A549 (cell line): ENCODE results near the gene SLC16A3. TPM values are rescaled to one million over a fixed set of nuclear protein-coding genes. Genes with fewer than 3 reads are reported as not detected.
A peak's percentile ranks its signal among the peaks of the same experiment; 100 is the strongest.

ENCODE experiments used
- ATAC-seq, 2 experiments: fragments of 200-7000 bp in 1 of 2; fragments of >200 bp in 1 of 2; cut with Nextera tagmentation in 1 of 2; cut with Tn5 transposase in 1 of 2; 3 replicates each; pipeline versions ENCODE4 v1.8.0 to v1.9.1; 2018 to 2020; ENCODE audit warnings: mild to moderate bottlenecking in 1 of 2, moderate library complexity in 1 of 2
- CTCF ChIA-PET: fragments of 300-600 bp; sonication (Branson Sonifier 250); formaldehyde crosslinking; extraction: SDS; loops from one replicate; lab custom pipeline; 2021; ENCODE audit warnings: antibody characterized with exemption, inconsistent platforms; lab: Yijun Ruan, JAX
- POLR2A ChIA-PET: fragments of 350-600 bp; formaldehyde crosslinking; extraction: SDS; loops from one replicate; lab custom pipeline; 2021; ENCODE audit warnings: antibody characterized with exemption, inconsistent platforms; lab: Yijun Ruan, JAX
- DNase-seq, 2 experiments: peaks; one replicate each; pipeline versions ENCODE4 v3.0.0 to v3.0.0-alpha.2; 2011 to 2016; ENCODE audit warnings: low read depth in 1 of 2, low spot score in 1 of 2
- FAIRE-seq: peaks from 2 replicates; lab custom pipeline; 2011; peaks lifted over from hg19 to GRCh38; lab: Jason Lieb, UNC
- H3K27ac ChIP-seq, 2 experiments: fragments of >200 bp; sonication (Bioruptor Twin); formaldehyde crosslinking; 3 replicates each; pipeline ENCODE4 v1.5.1; 2016 to 2017
- H3K4me1 ChIP-seq: fragments of >200 bp; sonication (Bioruptor Twin); formaldehyde crosslinking; 3 replicates; pipeline ENCODE4 v1.6.1; 2016
- H3K4me2 ChIP-seq: fragments of >200 bp; sonication (Bioruptor Twin); formaldehyde crosslinking; 3 replicates; pipeline ENCODE4 v1.6.1; 2016
- H3K4me3 ChIP-seq: fragments of >200 bp; sonication (Bioruptor Twin); formaldehyde crosslinking; 3 replicates; pipeline ENCODE4 v1.5.1; 2016
- H3K9me3 ChIP-seq: fragments of >200 bp; sonication (Bioruptor Twin); formaldehyde crosslinking; 3 replicates; pipeline ENCODE4 v1.6.1; 2016
- CHD2 ChIP-seq: fragments of 150-350 bp; IDR thresholded peaks from 2 replicates; pipeline ENCODE4 v1.6.1; 2014; ENCODE audit warnings: low read length; ENCODE audit not compliant: partially characterized antibody
- EHMT2 ChIP-seq: fragments of 200-600 bp; sonication (generic); IDR thresholded peaks from 2 replicates; pipeline ENCODE4 v1.6.1; 2016; ENCODE audit warnings: antibody characterized with exemption, low read depth, mild to moderate bottlenecking, moderate library complexity
- EP300 ChIP-seq, 2 experiments: fragments of >200 bp; sonication (Bioruptor Twin); formaldehyde crosslinking; IDR thresholded peaks; 2 replicates in 1 of 2; 3 replicates in 1 of 2; pipeline ENCODE4 v1.6.1; 2016 to 2017
- HOXA7 ChIP-seq: fragments of 250-450 bp; sonication (Bioruptor Pico); IDR thresholded peaks from 2 replicates; pipeline ENCODE4 v1.5.0; 2020; ENCODE audit warnings: mild to moderate bottlenecking, moderate library complexity
- HOXB13 ChIP-seq: fragments of 250-450 bp; sonication (Bioruptor Pico); IDR thresholded peaks from 2 replicates; pipeline ENCODE4 v1.5.0; 2020; ENCODE audit warnings: low read depth, mild to moderate bottlenecking, moderate library complexity
- JUN ChIP-seq, 2 experiments: fragments of >200 bp; sonication (Bioruptor Twin); formaldehyde crosslinking; IDR thresholded peaks; 2 replicates in 1 of 2; 3 replicates in 1 of 2; pipeline ENCODE4 v1.6.1; 2016 to 2017
- JUNB ChIP-seq: fragments of >200 bp; sonication (Bioruptor Twin); formaldehyde crosslinking; IDR thresholded peaks from 2 replicates; pipeline ENCODE4 v1.6.1; 2016
- KDM1A ChIP-seq: fragments of 200-600 bp; sonication (generic); IDR thresholded peaks from 2 replicates; pipeline ENCODE4 v1.6.1; 2016; ENCODE audit warnings: low read depth, mild to moderate bottlenecking
- RCOR1 ChIP-seq: fragments of 150-350 bp; IDR thresholded peaks from 2 replicates; pipeline ENCODE4 v1.6.1; 2014; ENCODE audit warnings: antibody characterized with exemption, low read length, low read depth
- ZC3H11A ChIP-seq: fragments of 450-650 bp; IDR thresholded peaks from 2 replicates; pipeline ENCODE4 v1.6.1; 2014; ENCODE audit warnings: antibody characterized with exemption, mild to moderate bottlenecking
- WGBS: methylation state at CpG from one replicate; pipeline ENCODE4 v1.1.6; 2017; ENCODE audit errors: missing lambda C conversion rate; 5-methylcytosine and 5-hydroxymethylcytosine counted together
- polyA plus RNA-seq, 4 experiments: library from polyadenylated mRNA; depleted of rRNA in 3 of 4; stranded (reverse); fragments of >200 nt; fragmentation: RNase III in 1 of 4; extraction: RNeasy Plus Mini Kit Qiagen cat#74134 plus additional on column Dnase treatment in 1 of 4; gene quantifications; 2 replicates in 3 of 4; 3 replicates in 1 of 4; pipeline ENCODE4 v1.2.3, GENCODE V29; 2011 to 2017
- TF ChIP-seq, protein P1 (sequence below): fragments of 250-450 bp; sonication (Bioruptor Pico); IDR thresholded peaks from 2 replicates; pipeline ENCODE4 v1.5.0; 2020; ENCODE audit warnings: low read depth, mild to moderate bottlenecking, moderate library complexity
- TF ChIP-seq, protein P2 (sequence below): fragments of >200 bp; sonication (Bioruptor Twin); formaldehyde crosslinking; IDR thresholded peaks from 2 replicates; pipeline ENCODE4 v1.6.1; 2016
- TF ChIP-seq, protein P3 (sequence below): fragments of >200 bp; sonication (Bioruptor Twin); formaldehyde crosslinking; IDR thresholded peaks from 3 replicates; pipeline ENCODE4 v1.6.1; 2016
- TF ChIP-seq, protein P4 (sequence below): IDR thresholded peaks from 2 replicates; pipeline ENCODE4 v1.6.1; 2012
- TF ChIP-seq, protein P5 (sequence below): fragments of >200 bp; sonication (Bioruptor Twin); formaldehyde crosslinking; IDR thresholded peaks from 3 replicates; pipeline ENCODE4 v1.5.1; 2016

The SLC16A3 gene
- polyA plus RNA-seq, 2 of the 4 experiments (the other 2 are of a cell fraction) = 28.6 to 90.9 TPM

DNA sequence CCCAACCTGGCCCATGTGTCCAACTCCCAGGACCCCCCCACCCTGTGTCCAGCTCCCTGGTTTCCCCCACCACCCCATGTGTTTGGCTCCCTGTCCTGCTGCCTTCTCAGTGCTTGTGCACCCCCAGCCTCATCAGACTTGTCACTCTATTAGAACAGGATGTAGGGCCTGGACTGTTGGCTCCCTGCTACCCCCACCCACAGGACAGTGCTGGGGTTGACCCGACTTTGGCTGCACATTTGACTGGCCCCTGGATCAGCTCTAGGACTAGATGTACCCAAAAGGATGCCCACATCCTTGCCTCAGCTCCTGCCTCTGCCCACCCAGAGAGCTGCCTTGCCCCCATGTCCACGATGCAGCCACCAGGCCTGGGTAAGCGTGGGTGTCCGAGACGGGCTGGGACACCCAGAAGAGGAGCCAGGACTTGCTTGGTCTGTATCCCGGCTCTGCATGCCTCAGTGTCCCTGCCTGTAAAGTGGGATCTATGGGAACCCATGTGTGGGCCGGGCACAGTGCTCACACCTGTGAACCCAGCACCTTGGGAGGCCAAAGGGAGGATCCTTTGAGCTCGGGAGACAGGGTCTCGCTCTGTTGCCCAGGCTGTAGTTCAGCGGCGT lies 14.7 kb upstream of the SLC16A3 start:
- CTCF ChIA-PET = interaction anchor here (1.0 to 4.8 kb wide), 8 partner anchors 9 to 184 kb away, joined by 3 to 38 read pairs (median 5); partner anchors contain the start of gene SLC16A3
- Histone ChIP-seq H3K4me2 (peak overlapping the region; percentile 93), H3K9me3 (no peaks in the 10 kb centered on the region), H3K4me1 (peaks cover 63% of the 10 kb centered on the region), H3K27ac (peak overlapping the region; percentile 95 to 96), H3K4me3 (no peak overlapping the region; the same call in 2 of the 3 replicates)
- TF ChIP-seq RCOR1 (no peak), KDM1A (no peak), HOXB13 (CRISPR knock-in tag) (no peak)
- TF ChIP-seq, protein P1, sequence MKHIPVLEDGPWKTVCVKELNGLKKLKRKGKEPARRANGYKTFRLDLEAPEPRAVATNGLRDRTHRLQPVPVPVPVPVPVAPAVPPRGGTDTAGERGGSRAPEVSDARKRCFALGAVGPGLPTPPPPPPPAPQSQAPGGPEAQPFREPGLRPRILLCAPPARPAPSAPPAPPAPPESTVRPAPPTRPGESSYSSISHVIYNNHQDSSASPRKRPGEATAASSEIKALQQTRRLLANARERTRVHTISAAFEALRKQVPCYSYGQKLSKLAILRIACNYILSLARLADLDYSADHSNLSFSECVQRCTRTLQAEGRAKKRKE = no peak
- TF ChIP-seq, protein P2, sequence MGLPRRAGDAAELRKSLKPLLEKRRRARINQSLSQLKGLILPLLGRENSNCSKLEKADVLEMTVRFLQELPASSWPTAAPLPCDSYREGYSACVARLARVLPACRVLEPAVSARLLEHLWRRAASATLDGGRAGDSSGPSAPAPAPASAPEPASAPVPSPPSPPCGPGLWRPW = no peak
- TF ChIP-seq, protein P3, sequence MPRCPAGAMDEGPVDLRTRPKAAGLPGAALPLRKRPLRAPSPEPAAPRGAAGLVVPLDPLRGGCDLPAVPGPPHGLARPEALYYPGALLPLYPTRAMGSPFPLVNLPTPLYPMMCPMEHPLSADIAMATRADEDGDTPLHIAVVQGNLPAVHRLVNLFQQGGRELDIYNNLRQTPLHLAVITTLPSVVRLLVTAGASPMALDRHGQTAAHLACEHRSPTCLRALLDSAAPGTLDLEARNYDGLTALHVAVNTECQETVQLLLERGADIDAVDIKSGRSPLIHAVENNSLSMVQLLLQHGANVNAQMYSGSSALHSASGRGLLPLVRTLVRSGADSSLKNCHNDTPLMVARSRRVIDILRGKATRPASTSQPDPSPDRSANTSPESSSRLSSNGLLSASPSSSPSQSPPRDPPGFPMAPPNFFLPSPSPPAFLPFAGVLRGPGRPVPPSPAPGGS = no peak
- no peak; a peak in 1 of 6 replicates for ATAC-seq
- POLR2A ChIA-PET = interaction anchor here (1.6 kb wide), 1 partner anchor 15 kb away, joined by 5 read pairs; the partner anchor contains the start of gene SLC16A3
- WGBS = 92% methylated on average over 10 of the region's 11 CpGs
- DNase-seq = no peak
- FAIRE-seq = no peak

DNA sequence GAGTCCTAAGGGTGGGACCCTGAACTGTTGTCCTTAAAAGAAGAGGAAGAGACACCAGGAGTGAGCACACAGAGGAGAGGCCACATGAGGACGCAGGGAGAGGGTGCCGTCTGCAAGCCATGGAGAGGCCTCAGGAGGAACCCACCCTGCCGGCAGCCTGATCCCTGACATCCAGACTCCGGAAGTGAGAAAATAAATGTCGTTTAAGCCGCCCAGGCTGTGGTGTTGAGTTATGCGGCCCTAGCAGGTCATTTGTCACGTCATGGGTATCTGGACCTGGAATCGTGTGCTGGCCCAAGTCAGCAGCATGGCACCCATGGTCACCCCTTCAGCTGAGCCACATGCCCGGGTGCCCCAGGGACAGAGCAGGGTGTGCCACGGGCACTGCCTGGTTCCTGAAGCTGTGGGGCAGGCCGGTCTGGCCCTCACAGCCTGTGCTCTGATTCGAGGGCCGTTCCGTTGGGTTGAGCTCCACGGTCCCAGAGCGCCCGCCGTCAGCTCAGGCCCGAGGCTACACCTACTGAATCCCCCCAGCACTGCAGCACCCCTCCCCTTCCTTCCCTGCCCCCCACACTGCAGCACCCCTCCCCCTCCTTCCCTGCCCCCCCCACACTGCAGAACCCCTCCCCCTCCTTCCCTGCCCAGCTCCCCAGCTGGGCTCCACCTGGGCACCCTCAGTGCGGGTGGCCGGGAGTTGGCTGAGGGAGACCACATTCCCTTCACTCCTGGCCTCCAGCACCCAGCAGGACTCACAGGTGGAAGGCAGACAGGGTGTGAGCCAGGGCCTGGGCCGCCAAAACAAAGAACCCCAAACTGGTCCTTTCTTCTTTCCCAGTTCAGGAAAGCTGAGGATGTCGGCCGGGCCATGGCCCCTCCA lies 13.5 kb upstream of the SLC16A3 start:
- peaks cover 63% of the 10 kb centered on the region for H3K4me1 ChIP-seq
- 84% methylated on average over 25 of the region's 25 CpGs for WGBS
- FAIRE-seq (no peak), ATAC-seq (no peak; a peak in 1 of 6 replicates), DNase-seq (peak; percentile 66 to 68)
- peak overlapping the region; percentile 63 for H3K4me2 ChIP-seq
- peak overlapping the region; percentile 96 for H3K27ac ChIP-seq
- ChIA-PET POLR2A (interaction anchor here (1.4 to 1.6 kb wide), 2 partner anchors 9 to 13 kb away, joined by 5 read pairs; partner anchors contain the start of gene SLC16A3), CTCF (interaction anchor here (1.0 to 4.8 kb wide), 7 partner anchors 10 to 185 kb away, joined by 3 to 38 read pairs (median 4); partner anchors contain the start of gene SLC16A3)
- no peak overlapping the region for H3K4me3 ChIP-seq
- TF ChIP-seq HOXA7 (CRISPR knock-in tag) (no peak), CHD2 (peak; percentile 24), JUN (IDR thresholded peaks at IDR 0.05) (peak in 1 of 2 experiments; percentile 35; a peak in 1 of 5 replicates)
- H3K9me3 ChIP-seq = no peaks in the 10 kb centered on the region

DNA sequence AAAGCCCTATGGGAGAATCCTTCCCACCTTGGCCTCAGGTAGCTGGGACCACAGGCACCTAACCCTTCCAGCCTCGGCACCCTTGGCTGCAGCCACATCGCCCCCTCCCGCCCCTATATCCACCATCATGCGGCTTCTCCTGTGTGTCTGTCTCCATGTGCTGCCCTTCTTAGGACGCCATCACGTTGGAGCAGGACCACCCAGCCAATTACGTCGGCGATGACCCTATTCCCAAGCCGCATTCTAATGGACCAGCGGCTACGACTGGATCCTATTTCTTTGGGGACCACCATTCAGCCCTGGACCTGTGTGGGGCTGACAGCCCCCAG lies 12.9 kb upstream of the SLC16A3 start:
- 97% methylated on average over 11 of the region's 12 CpGs for WGBS
- POLR2A ChIA-PET = interaction anchor here (1.4 kb wide), 1 partner anchor 10 kb away, joined by 5 read pairs; no protein-coding TSS in a partner anchor
- TF ChIP-seq, protein P4, sequence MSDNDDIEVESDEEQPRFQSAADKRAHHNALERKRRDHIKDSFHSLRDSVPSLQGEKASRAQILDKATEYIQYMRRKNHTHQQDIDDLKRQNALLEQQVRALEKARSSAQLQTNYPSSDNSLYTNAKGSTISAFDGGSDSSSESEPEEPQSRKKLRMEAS = 0 out of 2 replicates have a peak, but pooled peaks have one; percentile 7
- TF ChIP-seq JUNB = no peak
- TF ChIP-seq EHMT2 = no peak
- TF ChIP-seq ZC3H11A = no peak
- TF ChIP-seq, protein P5, sequence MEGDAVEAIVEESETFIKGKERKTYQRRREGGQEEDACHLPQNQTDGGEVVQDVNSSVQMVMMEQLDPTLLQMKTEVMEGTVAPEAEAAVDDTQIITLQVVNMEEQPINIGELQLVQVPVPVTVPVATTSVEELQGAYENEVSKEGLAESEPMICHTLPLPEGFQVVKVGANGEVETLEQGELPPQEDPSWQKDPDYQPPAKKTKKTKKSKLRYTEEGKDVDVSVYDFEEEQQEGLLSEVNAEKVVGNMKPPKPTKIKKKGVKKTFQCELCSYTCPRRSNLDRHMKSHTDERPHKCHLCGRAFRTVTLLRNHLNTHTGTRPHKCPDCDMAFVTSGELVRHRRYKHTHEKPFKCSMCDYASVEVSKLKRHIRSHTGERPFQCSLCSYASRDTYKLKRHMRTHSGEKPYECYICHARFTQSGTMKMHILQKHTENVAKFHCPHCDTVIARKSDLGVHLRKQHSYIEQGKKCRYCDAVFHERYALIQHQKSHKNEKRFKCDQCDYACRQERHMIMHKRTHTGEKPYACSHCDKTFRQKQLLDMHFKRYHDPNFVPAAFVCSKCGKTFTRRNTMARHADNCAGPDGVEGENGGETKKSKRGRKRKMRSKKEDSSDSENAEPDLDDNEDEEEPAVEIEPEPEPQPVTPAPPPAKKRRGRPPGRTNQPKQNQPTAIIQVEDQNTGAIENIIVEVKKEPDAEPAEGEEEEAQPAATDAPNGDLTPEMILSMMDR = no peak
- no peak for TF ChIP-seq EP300 (IDR thresholded peaks at IDR 0.05)
- DNase-seq = no peak
- Histone ChIP-seq H3K4me3 (no peak overlapping the region), H3K4me2 (peak overlapping the region; percentile 63), H3K27ac (peak overlapping the region; percentile 96), H3K4me1 (peaks cover 63% of the 10 kb centered on the region), H3K9me3 (no peaks in the 10 kb centered on the region)
- CTCF ChIA-PET = interaction anchor here (1.1 to 4.8 kb wide), 6 partner anchors 10 to 186 kb away, joined by 3 to 38 read pairs (median 6); partner anchors contain the start of gene SLC16A3
- no peak for ATAC-seq
- no peak for FAIRE-seq
